Left colon (tissue), 2 donors: ENCODE measurements around the gene CUEDC2. TPM values are rescaled to one million over a fixed set of nuclear protein-coding genes. Genes with fewer than 3 reads are reported as not detected.

Experiments used
- ATAC-seq: fragments of 200-7000 bp; cut with Tn5 transposase; one replicate; pipeline ENCODE4 v1.9.1; 2020; ENCODE audit warnings: mild to moderate bottlenecking, moderate library complexity
- DNase-seq, 2 donors: peaks; one replicate each; pipeline ENCODE4 v3.0.0-alpha.2; 2020
- intact Hi-C, 2 donors: fragments of 100-400 bp; cut with DNase I in 1 of 2; cut with micrococcal nuclease in 1 of 2; formaldehyde crosslinking; loops; one replicate each; pipeline versions ENCODE4 v1.11.2 to v1.14.0; 2022; cut with DNase I, micrococcal nuclease
- total RNA-seq, 2 donors: library from RNA; stranded (reverse); fragmentation: NEBNext Ultra II Directional; extraction: Animal tissue kit (Norgen Biotek cat#: 25700); gene quantifications; one replicate each; pipeline ENCODE4 v1.2.1, GENCODE V29; 2021
- donor health status: DM: no; HTN: no; CAD: no.
- donor health status: DM: yes; HTN: yes; CAD: no.

The CUEDC2 gene
- total RNA-seq, 2 donors from 2014 or later = 25.4 to 27.8 TPM

DNA sequence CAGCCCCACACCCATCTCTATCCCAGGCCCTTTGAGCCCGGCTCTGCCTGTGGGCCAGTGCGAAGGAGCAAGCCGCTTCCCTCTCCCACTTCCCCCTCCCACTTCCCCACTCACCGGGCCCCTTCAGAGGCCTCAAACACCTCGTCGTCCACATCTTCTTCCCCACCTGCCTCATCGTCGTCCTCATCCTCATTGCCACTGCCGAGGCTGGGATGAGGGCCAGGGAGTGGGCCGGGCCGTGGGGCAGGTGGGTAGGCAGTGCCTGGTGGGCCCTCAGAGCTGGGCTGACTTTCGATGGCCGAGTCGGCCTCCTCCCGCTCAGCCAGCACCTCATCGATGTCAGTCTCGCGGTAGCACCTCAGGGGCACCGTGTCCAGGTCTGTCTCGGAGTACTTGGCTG, 17.6 kb downstream of the CUEDC2 start:
- intact Hi-C loops = no loop called here
- ATAC-seq = no peak
- DNase-seq = no peak

DNA sequence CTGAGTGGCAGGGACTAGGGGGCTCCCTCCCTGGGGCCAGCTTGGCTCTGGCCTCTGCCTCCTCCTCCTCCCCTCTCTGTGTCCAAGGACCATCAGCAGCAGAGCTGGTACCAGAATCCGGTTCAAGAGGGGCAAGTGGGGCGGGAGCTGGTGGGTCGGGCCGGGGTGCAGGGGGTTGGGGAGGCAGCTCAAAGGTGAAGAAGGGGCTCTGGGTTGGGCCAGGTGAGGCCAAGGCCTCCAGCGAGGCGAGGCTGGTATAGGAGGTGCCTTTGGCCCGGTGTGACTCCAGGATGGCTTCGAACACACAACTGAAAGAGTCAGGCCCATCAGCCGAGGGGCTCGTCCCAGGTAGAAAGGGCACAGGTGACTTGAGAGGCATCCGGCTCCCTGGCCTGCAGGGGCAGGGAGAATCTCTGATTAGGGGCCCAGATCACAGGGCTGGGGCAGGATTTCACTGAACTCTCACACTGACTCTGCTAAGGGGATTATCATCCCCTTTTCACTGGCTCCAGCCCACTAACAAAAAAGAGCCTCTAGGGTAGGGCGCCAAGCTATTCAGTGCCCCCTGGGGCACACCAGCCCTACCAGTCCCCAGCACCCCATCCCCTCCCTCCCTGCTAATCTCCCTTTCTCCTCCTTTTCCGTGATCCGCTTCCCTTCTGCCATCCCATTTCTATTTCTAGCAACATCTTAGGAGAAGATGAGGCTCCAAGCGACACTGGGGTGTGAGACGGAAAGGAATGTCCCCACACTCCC, 18.4 kb downstream of the CUEDC2 start:
- intact Hi-C loops = no loop called here
- DNase-seq = no peak
- no peak for ATAC-seq

DNA sequence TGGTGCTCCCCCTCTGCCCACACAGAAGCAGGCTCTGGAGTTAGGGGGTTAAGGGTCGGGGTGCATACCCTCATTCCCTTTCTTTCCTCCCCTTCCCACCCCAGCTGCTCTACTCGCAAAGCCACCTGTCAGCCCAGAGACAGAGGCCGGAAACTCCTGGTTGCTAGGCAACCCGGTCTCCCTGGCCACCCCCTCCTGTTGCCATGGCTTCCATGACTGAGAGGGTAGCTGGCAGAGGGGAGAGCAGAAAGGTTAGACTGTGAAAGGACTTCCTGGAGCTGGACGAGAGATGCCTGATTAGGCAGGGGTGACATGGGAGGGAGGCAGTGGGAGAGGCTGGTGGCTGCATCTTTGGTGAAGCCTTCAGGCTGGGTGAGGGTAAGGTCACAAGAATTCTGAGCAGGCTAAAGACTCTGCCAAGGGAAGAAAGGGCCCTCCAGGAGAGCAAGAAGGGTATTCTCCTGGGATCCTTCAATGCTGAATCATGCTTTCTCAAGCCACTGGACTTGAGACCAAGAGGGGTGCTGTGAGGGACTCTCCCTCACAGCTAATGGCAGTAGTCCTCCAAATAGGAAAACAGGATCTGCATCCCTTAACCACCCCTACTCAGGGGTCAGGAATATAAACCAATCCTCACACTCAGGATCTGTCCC, 19.2 kb downstream of the CUEDC2 start:
- ATAC-seq (no peak), DNase-seq (no peak)
- intact Hi-C loops = no loop called here

DNA sequence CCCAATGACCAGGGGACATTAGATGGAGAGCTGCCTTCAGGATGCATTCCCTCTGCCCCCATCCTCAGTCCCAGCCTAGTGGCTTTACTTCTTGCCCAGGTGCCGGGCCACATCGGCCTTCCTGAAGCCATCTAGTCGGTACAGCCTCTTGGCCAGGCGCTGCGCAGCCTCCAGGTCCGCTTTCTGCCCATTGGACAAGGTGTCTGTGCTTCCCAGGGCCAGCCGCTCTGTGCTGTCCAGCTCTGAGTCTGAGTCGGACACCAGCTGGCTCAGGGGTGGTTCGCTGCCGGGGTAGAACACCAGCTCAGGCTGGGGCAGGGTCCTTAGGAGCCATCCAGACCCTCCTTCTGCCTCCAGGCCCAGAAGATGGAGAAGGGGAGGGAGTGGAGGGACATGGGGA, 20.1 kb downstream of the CUEDC2 start:
- no peak for ATAC-seq
- intact Hi-C loops = no loop called here

DNA sequence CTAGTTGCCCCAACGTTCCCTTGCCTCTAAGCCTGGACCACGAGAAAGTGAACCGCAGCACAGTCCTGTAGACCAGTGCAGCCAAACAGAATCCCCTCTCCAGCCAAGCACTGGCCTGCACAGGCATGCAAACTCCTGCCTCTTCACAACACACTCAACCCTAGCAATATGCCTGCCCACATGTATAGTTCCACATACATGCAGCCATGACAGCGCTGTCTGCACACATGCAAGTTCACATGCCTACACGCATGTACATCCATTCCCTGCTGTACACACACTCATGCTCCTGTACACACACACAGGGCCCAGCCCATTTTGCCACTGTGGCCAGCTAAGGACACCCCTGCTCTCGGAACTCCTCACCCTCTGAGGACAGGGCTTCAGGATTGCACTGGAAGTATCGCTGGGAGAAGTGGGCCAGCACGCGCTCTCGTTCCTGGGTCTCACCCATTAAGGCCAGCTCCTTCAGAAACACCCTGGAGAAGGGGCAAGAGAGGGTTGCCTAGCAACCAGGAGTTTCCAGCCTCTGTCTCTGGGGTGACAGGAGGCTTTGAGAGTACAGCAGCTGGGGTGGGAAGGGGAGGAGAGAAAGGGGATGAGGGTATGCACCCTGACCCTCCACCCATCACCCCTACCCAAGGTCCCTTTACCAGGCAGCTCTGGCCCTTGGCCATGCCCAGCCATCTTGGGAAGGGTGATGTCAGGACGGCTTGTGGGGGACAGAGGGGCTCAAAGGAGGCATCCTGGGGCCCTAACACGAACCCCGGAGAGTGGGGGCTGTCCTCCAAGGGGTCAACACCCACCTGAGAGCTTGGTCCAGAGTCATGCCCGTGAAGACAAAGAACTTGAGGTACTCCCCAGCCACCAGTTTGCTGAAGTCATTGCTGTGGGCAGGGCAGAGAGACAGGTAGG, 20.8 kb downstream of the CUEDC2 start:
- ATAC-seq (no peak), DNase-seq (no peak)
- intact Hi-C loops = no loop called here

More for the DNA sequence above, 20.1 kb downstream of the CUEDC2 start:
- DNase-seq = no peak

DNA sequence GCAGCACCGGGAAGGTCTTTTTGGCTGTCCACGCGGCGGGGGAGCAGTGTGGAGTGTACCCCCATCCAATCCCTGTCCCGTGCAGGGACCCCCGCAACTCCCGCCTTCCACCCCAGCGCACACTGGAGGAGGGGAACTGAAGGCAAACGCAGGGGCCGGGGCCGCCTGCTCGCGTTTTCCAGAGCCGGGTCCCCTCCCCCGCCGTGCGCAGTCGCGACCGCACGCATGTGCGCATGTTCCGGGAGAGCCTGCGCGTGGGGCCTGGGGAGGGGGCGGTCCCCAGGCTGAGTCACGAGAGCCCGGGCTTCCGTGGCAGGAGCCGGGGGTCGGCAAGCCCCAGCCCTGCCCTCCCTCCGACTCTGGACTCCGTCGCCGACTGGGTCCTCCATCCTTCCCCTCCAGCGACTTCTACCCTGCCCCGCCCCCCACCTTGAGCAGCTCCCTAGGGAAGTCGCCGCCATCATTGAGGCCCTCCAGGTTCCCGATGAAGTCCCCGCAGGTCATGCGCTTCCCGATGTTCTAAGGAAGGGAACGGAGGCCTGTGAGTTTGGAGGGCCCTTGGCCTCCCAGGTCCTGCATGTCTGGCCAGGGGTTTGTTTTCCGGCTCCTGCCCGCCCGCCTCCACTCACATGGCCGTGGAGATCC, 21.8 kb downstream of the CUEDC2 start:
- ATAC-seq = no peak
- intact Hi-C loops = no loop called here
- DNase-seq = no peak

DNA sequence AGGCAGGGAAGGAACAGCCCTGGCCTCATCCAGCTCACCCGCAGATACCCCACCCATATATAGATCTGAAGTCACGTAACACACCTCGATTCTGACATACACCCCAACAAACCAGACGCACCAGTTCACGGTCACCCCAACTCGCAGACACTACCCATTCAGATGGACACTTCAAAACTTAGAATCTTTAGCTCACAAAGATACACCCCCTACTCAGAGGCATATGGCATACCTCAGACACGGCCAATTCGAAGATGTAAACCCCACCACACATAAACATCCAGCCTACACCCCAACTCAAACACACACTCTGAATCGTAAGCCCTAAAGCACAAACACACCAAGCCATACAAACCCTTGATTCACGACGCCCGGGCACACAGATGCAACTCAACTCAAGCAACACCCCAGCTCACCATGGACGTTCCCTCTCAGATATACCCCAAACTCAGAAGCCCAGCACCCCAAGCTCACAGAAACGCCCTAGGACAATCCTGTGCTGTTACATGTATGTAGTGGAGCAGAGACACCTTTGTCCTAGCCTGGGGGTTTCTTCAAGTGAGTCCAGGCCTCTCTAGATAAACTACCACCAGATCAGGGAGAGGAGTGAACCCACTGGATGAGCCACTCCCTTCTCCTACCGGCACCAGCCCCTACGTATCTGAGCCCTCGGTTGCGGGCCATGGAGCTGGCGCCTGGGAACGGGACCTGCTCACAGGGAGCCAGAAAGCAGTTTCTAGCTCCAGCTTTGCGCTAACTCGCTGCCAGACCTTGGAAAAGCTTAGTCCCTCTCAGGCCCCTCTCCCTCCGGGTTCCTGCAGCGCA, 22.6 kb downstream of the CUEDC2 start:
- ATAC-seq (no peak), DNase-seq (no peak)
- intact Hi-C loops = no loop called here

DNA sequence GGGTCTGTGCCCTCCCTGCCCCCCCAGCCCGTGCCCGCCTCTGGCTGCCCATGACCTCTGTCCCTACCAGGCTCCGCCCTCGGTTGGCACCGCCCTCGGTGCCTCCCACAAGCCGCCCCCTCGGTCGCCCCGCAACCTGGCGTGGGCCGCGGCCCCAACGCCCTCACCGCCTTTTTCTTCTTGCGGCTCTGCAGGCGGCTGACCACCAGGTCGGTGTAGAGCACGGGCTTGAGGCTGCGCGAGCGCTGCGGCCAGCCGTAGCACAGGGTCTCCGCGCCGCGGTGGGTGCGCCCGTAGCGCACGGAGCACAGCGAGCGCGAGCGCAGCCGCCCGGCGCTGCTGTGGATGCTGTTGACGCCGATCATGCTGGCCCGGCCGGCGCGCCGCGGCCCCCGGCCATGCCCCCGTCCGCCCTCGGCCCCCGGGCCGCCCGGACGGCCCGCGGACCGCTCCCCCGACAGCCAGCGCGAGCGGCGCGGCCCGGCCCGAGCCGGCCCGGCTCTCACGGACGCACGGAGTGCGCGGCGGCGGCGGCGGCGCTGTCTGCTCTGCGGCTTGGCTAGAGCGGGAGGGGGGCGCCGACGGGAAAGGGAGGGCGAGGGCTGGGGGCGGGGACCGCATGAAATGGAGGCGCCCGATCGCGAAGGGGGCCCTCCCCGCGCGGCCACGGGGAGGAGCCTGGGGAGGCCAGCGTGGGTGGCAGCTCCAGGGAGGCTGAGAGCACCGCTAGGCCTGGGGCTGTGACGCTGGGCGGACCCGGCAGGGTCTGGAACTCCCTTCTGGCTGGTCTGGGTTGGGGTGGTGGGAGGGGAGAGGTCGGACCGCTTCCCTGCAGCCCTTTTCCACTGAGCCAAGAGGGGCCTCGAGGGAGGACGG, 23.4 kb downstream of the CUEDC2 start:
- DNase-seq (peak; percentile 54 to 69), ATAC-seq (peak; percentile 36)
- intact Hi-C loops = no loop called here

DNA sequence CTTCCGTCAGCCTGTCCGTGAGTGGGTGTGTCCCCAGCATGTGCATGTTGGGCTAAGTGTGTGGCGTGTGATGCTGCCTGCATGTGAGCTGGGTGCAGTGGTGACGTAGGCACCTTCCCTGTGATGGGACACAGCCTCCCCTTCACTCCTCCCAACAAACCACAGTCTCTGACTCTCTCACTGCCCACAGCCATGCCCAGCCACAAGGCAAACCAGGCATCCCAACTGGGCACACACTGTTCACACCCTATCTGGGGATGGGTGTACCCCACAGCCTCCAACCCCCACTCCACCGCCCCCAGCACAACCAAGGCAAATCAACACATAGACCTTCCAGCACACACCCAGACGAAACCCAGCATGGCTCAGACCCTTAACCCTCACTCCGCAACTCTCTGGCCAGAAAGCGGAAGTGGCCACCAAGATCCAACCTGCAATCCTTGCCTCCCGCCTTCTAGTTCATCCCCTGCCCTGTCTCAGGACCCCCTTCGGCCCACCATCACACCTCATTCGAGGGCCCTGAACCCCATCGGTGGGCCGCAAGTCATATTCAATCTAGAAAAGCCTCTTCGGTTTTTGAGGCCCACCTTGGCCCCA, 24.1 kb downstream of the CUEDC2 start:
- DNase-seq = peak in 1 of 2 donors; percentile 85
- ATAC-seq = no peak
- intact Hi-C loops = no loop called here

DNA sequence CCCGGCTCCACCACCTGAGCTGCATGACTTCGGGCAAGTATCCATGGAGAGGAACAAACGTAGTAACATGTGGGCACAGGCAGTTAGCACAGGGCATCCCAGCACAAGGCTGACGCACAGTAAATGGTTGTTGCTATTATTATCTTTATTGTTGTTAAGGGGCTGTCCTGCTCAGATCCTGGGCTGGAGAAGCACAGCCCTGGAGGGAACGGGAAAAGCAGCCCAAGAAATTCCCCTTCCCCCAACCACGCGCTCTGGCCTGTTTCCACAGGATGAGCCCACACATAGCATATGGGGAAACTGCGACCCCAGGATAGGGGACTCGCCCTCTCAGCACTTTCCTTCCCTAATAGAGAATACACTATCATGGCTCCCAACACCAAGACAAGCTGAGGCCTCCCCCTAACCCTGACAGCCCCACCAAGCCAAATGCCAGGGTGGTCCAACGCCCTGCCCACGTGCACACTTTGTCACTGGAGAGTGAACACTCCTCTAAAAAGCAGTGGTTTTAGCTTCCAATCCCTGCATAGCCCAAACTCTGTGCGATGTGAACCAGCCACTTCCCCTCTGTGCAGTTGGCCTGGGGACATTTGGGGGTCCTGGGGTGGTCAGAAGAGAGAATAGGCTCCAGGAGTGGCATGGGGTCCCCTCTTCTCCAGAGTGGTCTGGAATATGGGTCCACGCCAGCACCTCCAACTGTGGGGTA, 24.8 kb downstream of the CUEDC2 start:
- DNase-seq = no peak
- intact Hi-C loops = no loop called here
- ATAC-seq = no peak

DNA sequence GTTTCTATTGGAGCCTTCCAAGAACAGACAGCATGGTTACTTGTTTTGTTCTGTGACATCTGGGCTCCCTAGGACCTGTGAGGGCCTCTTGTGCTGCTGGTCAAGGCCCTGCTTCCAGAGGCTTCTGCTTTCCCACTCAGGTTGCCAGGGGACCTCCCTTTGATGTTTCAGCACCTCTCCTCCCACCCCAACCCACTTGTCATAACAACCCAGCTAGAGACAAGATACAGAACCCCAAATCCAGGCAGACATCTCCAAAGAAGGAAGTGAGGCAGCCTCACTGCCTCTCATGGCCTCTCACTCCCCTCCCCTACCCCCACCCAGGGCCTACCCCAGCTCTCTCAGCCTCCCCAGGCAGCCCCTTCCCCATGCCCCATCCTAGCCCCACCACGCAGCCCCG, 25.6 kb downstream of the CUEDC2 start:
- intact Hi-C loops = no loop called here
- DNase-seq = peak in 1 of 2 donors; percentile 73

DNA sequence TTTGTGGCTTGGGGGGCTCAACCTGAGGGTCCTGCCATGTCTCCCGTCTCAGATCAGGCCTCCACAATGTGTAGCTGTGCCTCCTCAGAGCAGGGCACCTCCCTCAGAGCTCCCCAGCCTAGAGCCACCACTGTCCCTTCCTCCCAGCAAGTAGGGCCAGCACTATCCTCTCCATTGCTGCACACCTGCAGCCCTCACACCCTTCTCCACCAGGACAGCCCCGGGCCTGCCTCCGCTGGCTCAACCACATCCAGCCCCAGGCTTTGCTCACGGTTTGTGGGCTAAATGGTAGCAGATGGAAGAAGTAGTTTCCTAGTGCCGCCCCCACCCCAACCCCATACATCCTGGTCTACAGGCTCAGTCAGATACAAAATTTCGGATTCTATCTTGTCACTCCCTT, 26.7 kb downstream of the CUEDC2 start:
- ATAC-seq = no peak
- intact Hi-C loops = no loop called here
- no peak for DNase-seq

More for the DNA sequence above, 25.6 kb downstream of the CUEDC2 start:
- no peak for ATAC-seq

DNA sequence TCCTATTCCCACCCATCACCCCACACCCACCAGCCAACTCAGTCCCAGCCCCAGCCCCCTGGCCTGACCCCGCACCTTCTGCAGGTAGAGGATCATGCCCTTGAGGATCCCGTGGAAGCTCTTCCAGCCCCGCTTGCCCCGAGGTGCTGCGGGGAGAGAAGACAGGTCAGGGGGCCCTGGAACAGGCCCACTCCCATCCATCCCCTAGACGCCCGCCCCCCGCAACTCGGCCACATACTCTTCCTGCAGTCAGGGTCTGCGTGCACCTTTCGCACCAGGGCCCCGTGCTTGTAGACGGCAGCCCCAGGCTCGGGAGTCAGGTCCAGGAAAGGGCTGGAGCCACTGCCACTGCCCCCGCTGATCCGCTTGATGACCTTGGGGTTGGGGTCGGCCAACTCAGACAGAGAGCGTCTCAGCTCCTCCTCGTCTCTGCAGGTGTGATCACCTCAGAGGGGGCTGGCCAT, 27.2 kb downstream of the CUEDC2 start:
- ATAC-seq = no peak
- intact Hi-C loops = no loop called here

DNA sequence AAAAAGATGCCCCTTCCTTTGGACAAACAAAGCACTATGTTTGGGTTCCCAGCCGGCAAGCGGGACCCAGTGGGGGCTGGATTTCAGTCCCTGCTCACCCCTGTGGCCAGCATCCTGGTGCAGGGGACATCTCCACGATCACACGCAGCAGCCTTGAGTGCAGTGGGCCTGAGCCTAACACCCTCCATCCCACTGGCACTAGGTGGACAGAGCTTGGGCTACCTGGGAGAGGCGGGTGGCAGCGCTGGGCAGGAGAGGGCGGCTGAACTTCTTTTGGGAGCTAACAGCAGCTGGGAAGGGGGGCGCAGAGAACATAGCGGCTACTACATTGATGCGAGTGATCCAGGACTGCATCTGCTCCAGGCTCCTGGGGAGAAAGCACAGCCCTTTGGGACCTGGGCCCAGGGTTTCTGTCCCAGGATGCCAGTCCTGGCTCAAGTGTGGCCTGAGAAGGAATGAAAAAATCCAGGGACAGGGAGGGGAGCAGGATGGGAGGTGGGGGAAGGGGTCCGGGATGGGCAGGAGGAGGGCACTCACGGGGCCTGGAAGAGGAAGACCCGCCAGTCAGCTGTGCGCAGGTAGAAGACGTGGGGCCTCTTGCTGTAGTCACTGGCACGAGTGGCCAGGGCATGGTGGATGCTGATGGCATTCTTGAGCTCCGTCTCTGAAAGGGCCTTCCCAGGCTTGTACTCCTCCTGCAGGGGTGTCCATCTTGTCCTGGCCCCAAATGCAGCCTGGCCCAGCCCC, 27.8 kb downstream of the CUEDC2 start:
- DNase-seq (no peak), ATAC-seq (no peak)
- intact Hi-C loops = no loop called here

More for the DNA sequence above, 27.2 kb downstream of the CUEDC2 start:
- DNase-seq = no peak

DNA sequence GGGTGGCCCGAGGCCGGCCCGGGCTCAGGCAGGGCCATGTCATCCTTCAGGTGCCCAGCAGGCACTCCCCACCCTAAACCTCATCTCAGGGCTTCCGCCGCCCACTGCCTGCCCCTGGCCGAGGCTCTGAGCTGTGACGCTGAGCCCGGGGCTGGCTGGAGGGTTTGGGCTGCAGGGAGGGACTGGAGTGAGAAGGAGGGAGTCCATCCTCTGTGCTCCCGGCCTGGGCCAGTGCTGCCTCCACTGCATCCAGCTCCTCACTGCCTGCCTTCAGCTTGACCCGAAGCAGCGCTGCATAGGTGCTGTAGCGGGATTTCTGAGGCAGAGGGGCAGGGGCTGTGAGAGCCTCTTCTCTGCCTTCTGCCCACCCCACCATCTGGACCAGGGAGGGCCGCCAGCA, 29.3 kb downstream of the CUEDC2 start:
- ATAC-seq = no peak
- no peak for DNase-seq
- intact Hi-C loops = no loop called here

DNA sequence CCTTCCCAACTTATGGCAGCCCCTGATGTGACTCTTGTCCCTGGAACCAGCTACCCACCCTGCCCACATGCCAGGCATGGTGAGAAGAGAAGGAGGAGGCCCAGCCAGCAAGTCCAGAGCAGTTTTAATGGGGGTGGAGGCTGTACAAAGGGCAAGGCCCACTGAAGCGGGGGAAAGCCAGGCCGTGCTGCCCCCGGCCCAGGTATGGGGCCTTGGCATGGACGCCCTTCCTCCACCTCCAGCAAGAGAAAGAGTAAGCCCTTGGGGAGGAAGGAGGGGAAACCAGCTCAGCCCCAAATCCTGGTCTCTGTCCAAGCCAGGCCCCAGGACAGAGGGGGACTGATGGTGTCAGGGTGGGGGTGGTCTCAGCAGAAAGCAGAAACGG, 29.9 kb downstream of the CUEDC2 start:
- intact Hi-C loops = no loop called here
- ATAC-seq = no peak
- DNase-seq = no peak
